Astrocyte (in vitro differentiated cells and primary cell): ENCODE data around the gene ATP10B.

Experiments
- EZH2 ChIP-seq: IDR thresholded peaks from 2 replicates; pipeline ENCODE4 v1.6.1; 2012; ENCODE audit warnings: mild to moderate bottlenecking, low read length, inconsistent platforms; ENCODE audit not compliant: insufficient read depth
- TF ChIP-seq, protein P1 (sequence below): IDR thresholded peaks from 2 replicates; pipeline ENCODE4 v1.5.1; 2011; ENCODE audit warnings: low read depth, mild to moderate bottlenecking, inconsistent platforms, low read length, moderate library complexity; ENCODE audit not compliant: insufficient read depth

DNA sequence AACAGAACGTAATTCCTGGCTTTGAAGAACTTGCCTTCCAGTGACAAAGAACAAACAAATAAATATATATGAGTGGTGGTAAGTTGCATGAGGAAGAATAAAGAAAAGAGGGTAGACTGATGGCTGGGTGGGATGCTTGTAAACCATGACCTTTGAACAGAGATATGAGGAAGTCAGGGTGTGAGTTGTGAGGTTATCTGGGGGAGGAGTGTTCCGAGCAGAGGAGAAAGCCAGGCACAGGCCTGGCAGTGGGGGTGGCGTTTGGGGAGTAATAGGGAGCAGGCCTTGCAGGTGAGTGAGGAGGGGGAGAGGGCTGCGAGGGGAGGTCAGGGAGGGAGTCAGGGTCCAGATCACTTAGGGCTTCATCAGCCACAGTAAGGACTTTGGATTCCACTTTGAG is 217.0 kb downstream of the ATP10B start:
- TF ChIP-seq, protein P1, sequence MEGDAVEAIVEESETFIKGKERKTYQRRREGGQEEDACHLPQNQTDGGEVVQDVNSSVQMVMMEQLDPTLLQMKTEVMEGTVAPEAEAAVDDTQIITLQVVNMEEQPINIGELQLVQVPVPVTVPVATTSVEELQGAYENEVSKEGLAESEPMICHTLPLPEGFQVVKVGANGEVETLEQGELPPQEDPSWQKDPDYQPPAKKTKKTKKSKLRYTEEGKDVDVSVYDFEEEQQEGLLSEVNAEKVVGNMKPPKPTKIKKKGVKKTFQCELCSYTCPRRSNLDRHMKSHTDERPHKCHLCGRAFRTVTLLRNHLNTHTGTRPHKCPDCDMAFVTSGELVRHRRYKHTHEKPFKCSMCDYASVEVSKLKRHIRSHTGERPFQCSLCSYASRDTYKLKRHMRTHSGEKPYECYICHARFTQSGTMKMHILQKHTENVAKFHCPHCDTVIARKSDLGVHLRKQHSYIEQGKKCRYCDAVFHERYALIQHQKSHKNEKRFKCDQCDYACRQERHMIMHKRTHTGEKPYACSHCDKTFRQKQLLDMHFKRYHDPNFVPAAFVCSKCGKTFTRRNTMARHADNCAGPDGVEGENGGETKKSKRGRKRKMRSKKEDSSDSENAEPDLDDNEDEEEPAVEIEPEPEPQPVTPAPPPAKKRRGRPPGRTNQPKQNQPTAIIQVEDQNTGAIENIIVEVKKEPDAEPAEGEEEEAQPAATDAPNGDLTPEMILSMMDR: no peak
- TF ChIP-seq EZH2: no peak
